ENCODE measurements around the gene PIGM.

The PIGM gene

DNA sequence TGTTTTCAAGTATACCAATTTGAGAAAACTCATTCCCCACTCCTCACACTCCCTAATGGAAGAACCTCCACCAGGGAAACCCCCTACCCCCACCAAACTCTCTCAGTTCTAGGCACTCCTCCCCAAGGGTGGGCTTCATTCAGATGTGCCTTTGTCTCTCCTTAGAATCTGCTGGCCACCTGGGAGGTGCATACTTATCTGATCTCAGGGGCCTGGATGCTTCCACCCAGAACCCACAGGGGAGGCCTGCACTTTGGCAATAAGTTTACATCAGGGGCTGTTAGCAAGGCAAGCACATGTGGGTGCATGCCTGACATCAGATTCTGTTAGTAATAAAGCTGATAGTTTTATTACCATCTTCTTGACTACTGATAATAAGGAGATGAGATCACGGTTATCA is 45.3 kb downstream of the PIGM start:
- Histone ChIP-seq H3K27ac (ENCODE audit: low read depth, low read length) (no peak overlapping the region), H3K9ac (ENCODE audit: low read length) (no peak overlapping the region), H3K4me2 (ENCODE audit: low read depth, low read length, poor library complexity, severe bottlenecking) (no peak overlapping the region), H3K36me3 (ENCODE audit: low read length) (no peaks in the 10 kb centered on the region), H2AFZ (ENCODE audit: low read depth, low read length, severe bottlenecking) (no peak overlapping the region), H3K9me3 (ENCODE audit: insufficient read depth, low read length) (no peaks in the 10 kb centered on the region), H3K27me3 (ENCODE audit: low read length) (no peaks in the 10 kb centered on the region), H3K4me3 (ENCODE audit: insufficient read depth, low read length, poor library complexity, severe bottlenecking) (no peak overlapping the region), H3K9me2 (replicated peaks; ENCODE audit: insufficient read depth, low read length) (no peaks in the 10 kb centered on the region), H3K79me2 (ENCODE audit: insufficient read depth, low read length) (no peaks in the 10 kb centered on the region), H3F3A (ENCODE audit: insufficient read depth) (no peaks in the 10 kb centered on the region), H4K20me1 (ENCODE audit: low read depth, low read length) (no peaks in the 10 kb centered on the region)
- no peak for TF ChIP-seq EZH2phosphoT487 (conservative IDR thresholded peaks at IDR 0.05; ENCODE audit: low read length)
- TF ChIP-seq, protein P1, sequence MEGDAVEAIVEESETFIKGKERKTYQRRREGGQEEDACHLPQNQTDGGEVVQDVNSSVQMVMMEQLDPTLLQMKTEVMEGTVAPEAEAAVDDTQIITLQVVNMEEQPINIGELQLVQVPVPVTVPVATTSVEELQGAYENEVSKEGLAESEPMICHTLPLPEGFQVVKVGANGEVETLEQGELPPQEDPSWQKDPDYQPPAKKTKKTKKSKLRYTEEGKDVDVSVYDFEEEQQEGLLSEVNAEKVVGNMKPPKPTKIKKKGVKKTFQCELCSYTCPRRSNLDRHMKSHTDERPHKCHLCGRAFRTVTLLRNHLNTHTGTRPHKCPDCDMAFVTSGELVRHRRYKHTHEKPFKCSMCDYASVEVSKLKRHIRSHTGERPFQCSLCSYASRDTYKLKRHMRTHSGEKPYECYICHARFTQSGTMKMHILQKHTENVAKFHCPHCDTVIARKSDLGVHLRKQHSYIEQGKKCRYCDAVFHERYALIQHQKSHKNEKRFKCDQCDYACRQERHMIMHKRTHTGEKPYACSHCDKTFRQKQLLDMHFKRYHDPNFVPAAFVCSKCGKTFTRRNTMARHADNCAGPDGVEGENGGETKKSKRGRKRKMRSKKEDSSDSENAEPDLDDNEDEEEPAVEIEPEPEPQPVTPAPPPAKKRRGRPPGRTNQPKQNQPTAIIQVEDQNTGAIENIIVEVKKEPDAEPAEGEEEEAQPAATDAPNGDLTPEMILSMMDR (IDR thresholded peaks at IDR 0.05; ENCODE audit: insufficient read depth, low read length, poor library complexity, severe bottlenecking) = no peak

DNA sequence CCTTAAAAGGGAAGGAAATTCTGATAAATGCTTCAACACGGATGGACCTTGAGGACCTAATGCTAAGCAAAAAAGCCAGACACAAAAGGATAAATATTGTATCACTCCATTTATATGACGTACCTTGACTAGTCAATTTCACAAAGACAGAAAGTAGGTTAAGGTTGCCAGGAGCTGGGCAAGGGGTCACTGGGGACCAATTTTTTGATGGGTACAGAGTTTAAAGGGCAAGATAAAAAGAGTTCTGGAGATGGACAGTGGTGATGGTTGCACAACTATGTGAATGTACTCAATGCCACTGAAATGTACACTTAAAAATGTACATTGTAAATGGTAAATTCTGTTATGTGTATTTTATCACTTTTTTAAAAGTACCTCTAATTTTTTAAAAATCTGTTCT is 45.7 kb downstream of the PIGM start:
- Histone ChIP-seq H3F3A (ENCODE audit: insufficient read depth) (no peaks in the 10 kb centered on the region), H3K36me3 (ENCODE audit: low read length) (no peaks in the 10 kb centered on the region), H3K79me2 (ENCODE audit: insufficient read depth, low read length) (no peaks in the 10 kb centered on the region), H4K20me1 (ENCODE audit: low read depth, low read length) (no peaks in the 10 kb centered on the region), H3K4me2 (ENCODE audit: low read depth, low read length, poor library complexity, severe bottlenecking) (no peak overlapping the region), H3K27ac (ENCODE audit: low read depth, low read length) (no peak overlapping the region), H3K9me3 (ENCODE audit: insufficient read depth, low read length) (no peaks in the 10 kb centered on the region), H3K9ac (ENCODE audit: low read length) (no peak overlapping the region), H3K9me2 (replicated peaks; ENCODE audit: insufficient read depth, low read length) (no peaks in the 10 kb centered on the region), H3K4me3 (ENCODE audit: insufficient read depth, low read length, poor library complexity, severe bottlenecking) (no peak overlapping the region), H3K27me3 (ENCODE audit: low read length) (no peaks in the 10 kb centered on the region), H2AFZ (ENCODE audit: low read depth, low read length, severe bottlenecking) (no peak overlapping the region)
- TF ChIP-seq, protein P1 (IDR thresholded peaks at IDR 0.05; ENCODE audit: insufficient read depth, low read length, poor library complexity, severe bottlenecking) = no peak

DNA sequence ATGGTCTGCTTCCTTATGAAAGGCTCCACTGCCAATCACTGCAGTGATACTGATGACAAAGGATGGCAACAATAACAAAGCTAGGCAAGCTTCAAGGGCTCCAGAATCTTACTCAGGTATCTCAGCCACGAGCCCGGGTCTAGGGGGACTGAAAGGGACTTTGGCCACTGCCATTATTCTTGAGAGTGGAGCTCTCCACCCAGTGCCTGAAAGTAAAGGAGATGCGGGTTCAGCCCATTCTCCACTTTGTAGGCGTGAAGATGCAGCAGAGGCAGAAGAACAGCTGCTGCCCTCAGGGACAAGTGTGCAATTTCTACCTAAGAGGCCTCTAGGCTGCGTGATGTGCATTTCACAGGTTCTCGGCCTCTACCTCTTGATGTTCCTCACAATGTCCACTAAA is 46.3 kb downstream of the PIGM start:
- Histone ChIP-seq H3K9me2 (replicated peaks; ENCODE audit: insufficient read depth, low read length) (no peaks in the 10 kb centered on the region), H3K9me3 (ENCODE audit: insufficient read depth, low read length) (no peaks in the 10 kb centered on the region), H3K9ac (ENCODE audit: low read length) (no peak overlapping the region), H3K36me3 (ENCODE audit: low read length) (no peaks in the 10 kb centered on the region), H3K27me3 (ENCODE audit: low read length) (no peaks in the 10 kb centered on the region), H3F3A (ENCODE audit: insufficient read depth) (no peaks in the 10 kb centered on the region), H3K79me2 (ENCODE audit: insufficient read depth, low read length) (no peaks in the 10 kb centered on the region), H3K4me3 (ENCODE audit: insufficient read depth, low read length, poor library complexity, severe bottlenecking) (no peak overlapping the region), H3K27ac (ENCODE audit: low read depth, low read length) (no peak overlapping the region), H2AFZ (ENCODE audit: low read depth, low read length, severe bottlenecking) (no peak overlapping the region), H3K4me2 (ENCODE audit: low read depth, low read length, poor library complexity, severe bottlenecking) (no peak overlapping the region), H4K20me1 (ENCODE audit: low read depth, low read length) (no peaks in the 10 kb centered on the region)
- TF ChIP-seq EZH2phosphoT487 (conservative IDR thresholded peaks at IDR 0.05; ENCODE audit: low read length) = no peak
- TF ChIP-seq, protein P1 (IDR thresholded peaks at IDR 0.05; ENCODE audit: insufficient read depth, low read length, poor library complexity, severe bottlenecking) = no peak

DNA sequence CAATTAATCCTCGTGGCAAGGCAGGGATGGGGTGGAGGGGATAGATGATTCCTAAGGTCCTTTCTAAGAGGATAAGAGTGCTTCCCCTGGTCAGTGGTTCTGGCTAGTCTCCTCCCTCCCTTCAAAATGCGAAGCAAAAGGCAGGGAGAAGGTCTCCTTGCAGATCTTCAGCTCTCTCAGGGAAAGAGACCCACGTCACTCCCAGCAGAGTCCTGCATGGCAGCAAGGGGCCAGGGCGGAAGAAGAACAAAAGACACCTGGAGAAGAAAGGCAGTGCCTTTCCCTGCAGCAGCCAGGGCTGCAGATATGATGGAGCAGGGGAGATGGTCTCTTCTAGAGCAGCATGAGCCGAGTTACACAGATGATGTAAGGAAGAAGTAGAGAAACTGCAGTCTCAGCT is 48.1 kb downstream of the PIGM start:
- H4K20me1 ChIP-seq (ENCODE audit: low read depth, low read length) = no peaks in the 10 kb centered on the region
- no peaks in the 10 kb centered on the region for H3K36me3 ChIP-seq (ENCODE audit: low read length)
- no peaks in the 10 kb centered on the region for H3F3A ChIP-seq (ENCODE audit: insufficient read depth)
- H3K9me2 ChIP-seq (replicated peaks; ENCODE audit: insufficient read depth, low read length) = no peaks in the 10 kb centered on the region
- no peak for TF ChIP-seq EZH2phosphoT487 (conservative IDR thresholded peaks at IDR 0.05; ENCODE audit: low read length)
- TF ChIP-seq, protein P1 (IDR thresholded peaks at IDR 0.05; ENCODE audit: insufficient read depth, low read length, poor library complexity, severe bottlenecking) = no peak
- no peak overlapping the region for H3K4me3 ChIP-seq (ENCODE audit: insufficient read depth, low read length, poor library complexity, severe bottlenecking)
- no peak overlapping the region for H2AFZ ChIP-seq (ENCODE audit: low read depth, low read length, severe bottlenecking)
- no peaks in the 10 kb centered on the region for H3K79me2 ChIP-seq (ENCODE audit: insufficient read depth, low read length)
- H3K4me2 ChIP-seq (ENCODE audit: low read depth, low read length, poor library complexity, severe bottlenecking) = no peak overlapping the region
- H3K27ac ChIP-seq (ENCODE audit: low read depth, low read length) = no peak overlapping the region
- H3K9ac ChIP-seq (ENCODE audit: low read length) = no peak overlapping the region
- H3K27me3 ChIP-seq (ENCODE audit: low read length) = no peaks in the 10 kb centered on the region
- no peaks in the 10 kb centered on the region for H3K9me3 ChIP-seq (ENCODE audit: insufficient read depth, low read length)
